ENCODE results near the gene C5orf34.

Gene C5orf34

GRCh38 chr5:43498581-43498980 is 16.4 kb downstream of the C5orf34 start:
- peaks cover 6% of the 10 kb centered on the region for H3K36me3 ChIP-seq
- H3K4me3 ChIP-seq (ENCODE audit: low read depth, low read length), result no peak overlapping the region
- H3K27me3 ChIP-seq, result no peaks in the 10 kb centered on the region
- no peak for TF ChIP-seq CTCF (IDR thresholded peaks at IDR 0.05; ENCODE audit: low read depth, low read length)
- no peaks in the 10 kb centered on the region for H3K4me1 ChIP-seq
- no peak for DNase-seq
- H3K9me3 ChIP-seq, result no peaks in the 10 kb centered on the region

GRCh38 chr5:43497311-43498104 is 17.4 kb downstream of the C5orf34 start:
- TF ChIP-seq CTCF (IDR thresholded peaks at IDR 0.05; ENCODE audit: low read depth, low read length), result no peak
- H3K4me1 ChIP-seq, result no peaks in the 10 kb centered on the region
- no peaks in the 10 kb centered on the region for H3K27me3 ChIP-seq
- H3K4me3 ChIP-seq (ENCODE audit: low read depth, low read length), result no peak overlapping the region
- H3K36me3 ChIP-seq, result no peaks in the 10 kb centered on the region; the same call in none of the 2 replicates
- no peak for DNase-seq
- H3K9me3 ChIP-seq, result no peaks in the 10 kb centered on the region

GRCh38 chr5:43491326-43491725 is 23.6 kb downstream of the C5orf34 start:
- H3K4me1 ChIP-seq, result no peaks in the 10 kb centered on the region
- no peaks in the 10 kb centered on the region for H3K27me3 ChIP-seq
- peaks cover 10% of the 10 kb centered on the region for H3K36me3 ChIP-seq
- H3K4me3 ChIP-seq (ENCODE audit: low read depth, low read length), result no peak overlapping the region
- DNase-seq, result no peak
- no peaks in the 10 kb centered on the region for H3K9me3 ChIP-seq
- TF ChIP-seq CTCF (IDR thresholded peaks at IDR 0.05; ENCODE audit: low read depth, low read length), result no peak

GRCh38 chr5:43486353-43486752 is 28.6 kb downstream of the C5orf34 start:
- Histone ChIP-seq H3K27me3 (no peaks in the 10 kb centered on the region), H3K36me3 (peaks cover 15% of the 10 kb centered on the region), H3K9me3 (no peaks in the 10 kb centered on the region), H3K4me3 (ENCODE audit: low read depth, low read length) (no peak overlapping the region), H3K4me1 (peaks cover 2% of the 10 kb centered on the region; the same call in 1 of the 2 replicates)
- no peak for DNase-seq
- TF ChIP-seq CTCF (IDR thresholded peaks at IDR 0.05; ENCODE audit: low read depth, low read length), result no peak

- no peak for TF ChIP-seq CTCF (IDR thresholded peaks at IDR 0.05; ENCODE audit: low read depth, low read length)
- Histone ChIP-seq H3K36me3 (peaks cover 15% of the 10 kb centered on the region), H3K4me3 (ENCODE audit: low read depth, low read length) (no peak overlapping the region), H3K4me1 (peaks cover 2% of the 10 kb centered on the region; the same call in 1 of the 2 replicates), H3K9me3 (no peaks in the 10 kb centered on the region), H3K27me3 (no peaks in the 10 kb centered on the region)
- no peak for DNase-seq
These were observed 29.5 kb downstream of the C5orf34 start for GRCh38 chr5:43485406-43485805.

- Histone ChIP-seq H3K36me3 (peaks cover 7% of the 10 kb centered on the region), H3K4me1 (peaks cover 2% of the 10 kb centered on the region; the same call in 1 of the 2 replicates), H3K27me3 (no peaks in the 10 kb centered on the region), H3K4me3 (ENCODE audit: low read depth, low read length) (peak overlapping the region; percentile 90), H3K9me3 (no peaks in the 10 kb centered on the region)
- peak; percentile 87 for DNase-seq
- TF ChIP-seq CTCF (IDR thresholded peaks at IDR 0.05; ENCODE audit: low read depth, low read length), result peak; percentile 52
These were observed 30.7 kb downstream of the C5orf34 start for GRCh38 chr5:43484106-43484849.
